ENCODE measurements around the gene ADARB2.

- TF ChIP-seq NFIC (IDR thresholded peaks at IDR 0.05; ENCODE audit: borderline replicate concordance) (no peak), FOXM1 (IDR thresholded peaks at IDR 0.05; ENCODE audit: low read depth) (no peak)
Measured at GRCh38 chr10:1744524-1744923, 7.2 kb upstream of the ADARB2 start.
